Esophagus squamous epithelium (tissue), 4 donors: ENCODE measurements around the gene DCPS.

ENCODE experiments used
- POLR2A ChIP-seq, 4 donors: fragments of 450-650 bp; IDR thresholded peaks; one replicate each; pipeline ENCODE4 v1.6.1; 2017; ENCODE audit warnings: antibody characterized with exemption in 4 of 4, mild to moderate bottlenecking in 4 of 4, moderate library complexity in 3 of 4
- TF ChIP-seq, protein P1 (sequence below), 6 experiments: fragments of 450-650 bp in 4 of 6; fragments of 200-600 bp in 2 of 6; sonication (generic) in 2 of 6; IDR thresholded peaks; one replicate each; pipeline ENCODE4 v1.5.1; 2016 to 2019; ENCODE audit warnings: antibody characterized with exemption in 6 of 6, mild to moderate bottlenecking in 4 of 6, moderate library complexity in 4 of 6

DNA sequence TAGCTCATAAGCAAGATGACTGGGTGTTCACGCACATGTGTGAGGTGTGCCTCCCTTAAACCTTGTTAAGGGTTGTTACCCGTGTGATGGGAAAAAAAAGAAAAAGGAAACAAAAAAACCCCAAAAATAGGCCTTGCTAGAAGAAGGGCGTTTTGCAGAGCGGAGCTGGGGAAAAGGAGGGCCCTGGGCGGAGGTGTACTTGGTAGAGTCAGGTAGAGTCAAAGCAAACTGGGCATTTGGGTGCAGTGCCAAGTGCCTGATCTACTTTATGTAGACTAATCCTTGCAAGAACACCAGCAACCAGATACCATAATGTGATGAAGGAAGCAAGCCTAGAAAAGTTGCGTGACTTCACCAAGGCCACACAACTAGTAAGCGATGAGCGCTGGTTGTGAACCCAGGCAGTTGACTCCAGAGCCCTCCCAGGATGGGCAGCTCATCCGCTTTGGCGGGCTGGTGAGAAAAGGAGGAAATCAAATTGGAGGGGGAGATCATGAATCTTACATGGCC, 22.1 kb upstream of the DCPS start:
- no peak for TF ChIP-seq POLR2A (IDR thresholded peaks at IDR 0.05)
- TF ChIP-seq, protein P1, sequence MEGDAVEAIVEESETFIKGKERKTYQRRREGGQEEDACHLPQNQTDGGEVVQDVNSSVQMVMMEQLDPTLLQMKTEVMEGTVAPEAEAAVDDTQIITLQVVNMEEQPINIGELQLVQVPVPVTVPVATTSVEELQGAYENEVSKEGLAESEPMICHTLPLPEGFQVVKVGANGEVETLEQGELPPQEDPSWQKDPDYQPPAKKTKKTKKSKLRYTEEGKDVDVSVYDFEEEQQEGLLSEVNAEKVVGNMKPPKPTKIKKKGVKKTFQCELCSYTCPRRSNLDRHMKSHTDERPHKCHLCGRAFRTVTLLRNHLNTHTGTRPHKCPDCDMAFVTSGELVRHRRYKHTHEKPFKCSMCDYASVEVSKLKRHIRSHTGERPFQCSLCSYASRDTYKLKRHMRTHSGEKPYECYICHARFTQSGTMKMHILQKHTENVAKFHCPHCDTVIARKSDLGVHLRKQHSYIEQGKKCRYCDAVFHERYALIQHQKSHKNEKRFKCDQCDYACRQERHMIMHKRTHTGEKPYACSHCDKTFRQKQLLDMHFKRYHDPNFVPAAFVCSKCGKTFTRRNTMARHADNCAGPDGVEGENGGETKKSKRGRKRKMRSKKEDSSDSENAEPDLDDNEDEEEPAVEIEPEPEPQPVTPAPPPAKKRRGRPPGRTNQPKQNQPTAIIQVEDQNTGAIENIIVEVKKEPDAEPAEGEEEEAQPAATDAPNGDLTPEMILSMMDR (IDR thresholded peaks at IDR 0.05): no peak
